Transverse colon (tissue), 4 donors: ENCODE data around the gene TGFB1I1. TPM values are rescaled to one million over a fixed set of nuclear protein-coding genes. Genes with fewer than 3 reads are reported as not detected.
A peak's percentile ranks its signal among the peaks of the same experiment; 100 is the strongest.

Experiments used
- DNase-seq: peaks from one replicate; pipeline ENCODE4 v3.0.0-alpha.2; 2019
- H3K27ac ChIP-seq, 4 donors: fragments of 200-600 bp; sonication (generic); 2 replicates each; pipeline ENCODE4 v1.5.1; 2016 to 2018; ENCODE audit warnings: inconsistent platforms in 4 of 4
- H3K27me3 ChIP-seq: fragments of 200-600 bp; sonication (generic); 2 replicates; pipeline ENCODE4 v1.5.1; 2017; ENCODE audit warnings: inconsistent platforms
- H3K36me3 ChIP-seq, 4 donors: fragments of 200-600 bp; sonication (generic); 2 replicates each; pipeline ENCODE4 v1.5.1; 2017 to 2019; ENCODE audit warnings: inconsistent platforms in 4 of 4
- H3K4me1 ChIP-seq, 4 donors: fragments of 200-600 bp; sonication (generic); 2 replicates each; pipeline ENCODE4 v1.5.1; 2017 to 2020; ENCODE audit warnings: inconsistent platforms in 4 of 4
- H3K4me3 ChIP-seq, 4 donors: fragments of 200-600 bp; sonication (generic); 1 replicate in 1 of 4; 2 replicates in 3 of 4; pipeline versions ENCODE4 v1.5.1 to v1.6.1; 2017 to 2019; ENCODE audit warnings: inconsistent platforms in 4 of 4
- H3K9me3 ChIP-seq, 2 donors: fragments of 200-600 bp; sonication (generic); 2 replicates each; pipeline ENCODE4 v1.5.1; 2017 to 2019; ENCODE audit warnings: inconsistent platforms in 2 of 2
- CTCF ChIP-seq, 5 experiments: fragments of 200-600 bp in 3 of 5; fragments of 450-650 bp in 2 of 5; sonication (generic) in 3 of 5; IDR thresholded peaks; 1 replicate in 2 of 5; 2 replicates in 3 of 5; pipeline ENCODE4 v1.5.1; 2016 to 2017; ENCODE audit warnings: antibody characterized with exemption in 5 of 5, inconsistent platforms in 3 of 5, mild to moderate bottlenecking in 2 of 5, moderate library complexity in 1 of 5
- EP300 ChIP-seq: sonication (generic); formaldehyde crosslinking; IDR thresholded peaks from one replicate; pipeline ENCODE4 v1.6.1; 2017; ENCODE audit warnings: antibody characterized with exemption, low read depth
- POLR2A ChIP-seq: fragments of 450-650 bp; IDR thresholded peaks from one replicate; pipeline ENCODE4 v1.6.1; 2016; ENCODE audit warnings: antibody characterized with exemption, mild to moderate bottlenecking, moderate library complexity
- POLR2AphosphoS5 ChIP-seq, 3 donors: sonication (generic); formaldehyde crosslinking; IDR thresholded peaks; one replicate each; pipeline ENCODE4 v1.6.1; 2016; ENCODE audit warnings: antibody characterized with exemption in 3 of 3
- WGBS, 2 donors: methylation state at CpG; one replicate each; pipeline ENCODE4 v1.1.5; 2018; ENCODE audit warnings: low coverage in 1 of 2; 5-methylcytosine and 5-hydroxymethylcytosine counted together
- in situ Hi-C, 4 donors: fragments of 200-750 bp; cut with MboI; loops; one replicate each; pipeline versions ENCODE4 v1.15.0 to v1.15.1; 2017; ENCODE audit warnings: low sequenced_read_pairs in 3 of 4, low pct_ligation_motif_present in 1 of 4, low pct_unique_long_range_greater_than_20kb in 1 of 4
- intact Hi-C: fragments of 100-400 bp; cut with DNase I; formaldehyde crosslinking; loops from one replicate; pipeline ENCODE4 v1.15.1; 2023; ENCODE audit warnings: low total_unique reads
- total RNA-seq, 4 donors: library from RNA; depleted of rRNA; stranded (reverse); fragments of >200 nt; gene quantifications; one replicate each; pipeline ENCODE4 v1.1.0, GENCODE V29; 2016

The TGFB1I1 gene
- total RNA-seq, 4 donors from 2014 or later: 43.0 to 102 (median 61.4) TPM

GRCh38 chr16:31484491-31485171, 12.7 kb downstream of the TGFB1I1 start:
- peaks cover 8% of the 10 kb centered on the region for H3K27me3 ChIP-seq
- H3K27ac ChIP-seq: peak overlapping the region in 2 of 4 donors; percentile 20 to 33
- no peaks in the 10 kb centered on the region for H3K9me3 ChIP-seq
- no peaks in the 10 kb centered on the region for H3K36me3 ChIP-seq
- 37 to 42% methylated on average over 2 to 14 of the region's 14 CpGs for WGBS, 2 donors
- no peak overlapping the region for H3K4me3 ChIP-seq
- H3K4me1 ChIP-seq: peaks cover 4 to 44% (median 26%) of the 10 kb centered on the region in 4 donors
- in situ Hi-C loops: loop anchor here in 1 of 4 donors (25.0 kb wide), 1 partner anchor 97 kb away; the partner anchor contains the start of gene ITGAD
- intact Hi-C loops: no loop called here
- TF ChIP-seq EP300 (no peak), CTCF (IDR thresholded peaks at IDR 0.05) (no peak), POLR2AphosphoS5 (IDR thresholded peaks at IDR 0.05) (no peak), POLR2A (no peak)
- peak; percentile 78 for DNase-seq

GRCh38 chr16:31485571-31485970, 13.6 kb downstream of the TGFB1I1 start:
- no peak overlapping the region for H3K27ac ChIP-seq
- in situ Hi-C loops (loop anchor here in 1 of 4 donors (25.0 kb wide), 1 partner anchor 98 kb away; the partner anchor contains the start of gene ITGAD), intact Hi-C loops (no loop called here)
- no peak for DNase-seq
- no peak overlapping the region for H3K4me3 ChIP-seq
- peaks cover 4 to 35% (median 22%) of the 10 kb centered on the region in 4 donors for H3K4me1 ChIP-seq
- no peaks in the 10 kb centered on the region for H3K36me3 ChIP-seq
- TF ChIP-seq EP300: no peak
- TF ChIP-seq CTCF (IDR thresholded peaks at IDR 0.05): no peak
- no peak for TF ChIP-seq POLR2AphosphoS5 (IDR thresholded peaks at IDR 0.05)
- TF ChIP-seq POLR2A: no peak
- peaks cover 8% of the 10 kb centered on the region for H3K27me3 ChIP-seq
- no peaks in the 10 kb centered on the region for H3K9me3 ChIP-seq
- 97% methylated on average over 15 of the region's 17 CpGs; no CpG with 5 or more reads in 1 of the 2 donors for WGBS, 2 donors

- Histone ChIP-seq H3K27me3 (peaks cover 8% of the 10 kb centered on the region), H3K4me1 (peaks cover 4 to 30% (median 17%) of the 10 kb centered on the region in 4 donors), H3K9me3 (no peaks in the 10 kb centered on the region), H3K36me3 (no peaks in the 10 kb centered on the region), H3K4me3 (no peak overlapping the region), H3K27ac (peak overlapping the region in 1 of 4 donors; percentile 37)
- in situ Hi-C loops: loop anchor here in 1 of 4 donors (25.0 kb wide), 1 partner anchor 99 kb away; the partner anchor contains the start of gene ITGAD
- TF ChIP-seq POLR2AphosphoS5 (IDR thresholded peaks at IDR 0.05) (no peak), CTCF (IDR thresholded peaks at IDR 0.05) (no peak), POLR2A (no peak), EP300 (no peak)
- WGBS, 2 donors: 95% methylated on average over 5 of the region's 5 CpGs; no CpG with 5 or more reads in 1 of the 2 donors
- no peak for DNase-seq
- intact Hi-C loops: no loop called here
Measured at GRCh38 chr16:31486045-31486444, 14.1 kb downstream of the TGFB1I1 start.

- Histone ChIP-seq H3K9me3 (no peaks in the 10 kb centered on the region), H3K27ac (peak overlapping the region; percentile 18 to 57 (median 30)), H3K4me3 (peak overlapping the region; percentile 26 to 54 (median 41)), H3K4me1 (peaks cover 4 to 29% (median 17%) of the 10 kb centered on the region in 4 donors), H3K36me3 (no peaks in the 10 kb centered on the region), H3K27me3 (peaks cover 8% of the 10 kb centered on the region)
- 10% methylated on average over 32 of the region's 48 CpGs; no CpG with 5 or more reads in 1 of the 2 donors for WGBS, 2 donors
- in situ Hi-C loops (loop anchor here in 1 of 4 donors (25.0 kb wide), 1 partner anchor 100 kb away; the partner anchor contains the start of gene ITGAD), intact Hi-C loops (no loop called here)
- DNase-seq: no peak
- no peak for TF ChIP-seq POLR2A
- TF ChIP-seq CTCF (IDR thresholded peaks at IDR 0.05): no peak
- no peak for TF ChIP-seq EP300
- no peak for TF ChIP-seq POLR2AphosphoS5 (IDR thresholded peaks at IDR 0.05)
Measured at GRCh38 chr16:31487071-31487719, 15.2 kb downstream of the TGFB1I1 start.
